H1 (cell line): ENCODE results near the gene USP54. TPM values are rescaled to one million over a fixed set of nuclear protein-coding genes. Genes with fewer than 3 reads are reported as not detected.

ENCODE experiments used
- CTCF ChIA-PET: fragments of 300-600 bp; sonication (Branson Sonifier 250); formaldehyde crosslinking; loops from one replicate; lab custom pipeline; 2021; ENCODE audit not compliant: partially characterized antibody; lab: Charles Lee
- POLR2A ChIA-PET: fragments of 300-600 bp; sonication (Branson Sonifier 250); formaldehyde crosslinking; loops from one replicate; lab custom pipeline; 2021; ENCODE audit warnings: inconsistent platforms; ENCODE audit not compliant: partially characterized antibody; lab: Charles Lee
- DNase-seq, 2 experiments: peaks; one replicate each; pipeline versions ENCODE4 v3.0.0 to v3.0.0-alpha.2; 2010 to 2022; ENCODE audit warnings: low spot score in 2 of 2, low read depth in 1 of 2, mixed read lengths in 1 of 2
- FAIRE-seq: peaks from 2 replicates; lab custom pipeline; 2011; peaks lifted over from hg19 to GRCh38; lab: Jason Lieb, UNC
- H2AFZ ChIP-seq: 2 replicates; pipeline ENCODE4 v1.8.1; 2012; ENCODE audit warnings: low read length, inconsistent platforms
- H2AK5ac ChIP-seq: 2 replicates; pipeline ENCODE4 v1.6.1; 2013; ENCODE audit warnings: low read depth, low read length
- H2BK120ac ChIP-seq: replicated peaks from 2 replicates; pipeline ENCODE3; 2013; ENCODE audit warnings: low read depth, low read length, inconsistent platforms
- H2BK12ac ChIP-seq: 2 replicates; pipeline ENCODE4 v1.6.1; 2013; ENCODE audit warnings: low read depth, low read length
- H2BK15ac ChIP-seq: 2 replicates; pipeline ENCODE4 v1.6.1; 2013; ENCODE audit warnings: low read length
- H2BK20ac ChIP-seq: 2 replicates; pipeline ENCODE4 v1.6.1; 2013; ENCODE audit warnings: low read length
- H2BK5ac ChIP-seq: 2 replicates; pipeline ENCODE4 v1.6.1; 2013; ENCODE audit warnings: low read depth, low read length
- H3K14ac ChIP-seq: 2 replicates; pipeline ENCODE4 v1.6.1; 2013; ENCODE audit warnings: inconsistent platforms; ENCODE audit not compliant: insufficient read length
- H3K18ac ChIP-seq: 2 replicates; pipeline ENCODE4 v1.6.1; 2013; ENCODE audit warnings: low read length; ENCODE audit errors: extremely low read depth
- H3K23ac ChIP-seq: 2 replicates; pipeline ENCODE4 v1.6.1; 2013; ENCODE audit warnings: inconsistent platforms; ENCODE audit not compliant: insufficient read length
- H3K23me2 ChIP-seq: 2 replicates; pipeline ENCODE4 v1.6.1; 2013; ENCODE audit warnings: low read depth, low read length
- H3K27ac ChIP-seq: 2 replicates; pipeline ENCODE4 v1.6.1; 2011; ENCODE audit warnings: low read depth, low read length, inconsistent platforms
- H3K27me3 ChIP-seq, 4 experiments: replicated peaks in 1 of 4; 1 replicate in 1 of 4; 2 replicates in 3 of 4; pipeline versions ENCODE4 v1.6.1 to v1.8.1; 2011 to 2013; ENCODE audit warnings: low read length in 3 of 4, mild to moderate bottlenecking in 3 of 4, inconsistent platforms in 2 of 4, mixed read lengths in 2 of 4, moderate library complexity in 1 of 4; ENCODE audit not compliant: control insufficient read depth in 3 of 4, insufficient read depth in 3 of 4; ENCODE audit errors: extremely low read depth in 1 of 4
- H3K36me3 ChIP-seq, 4 experiments: 2 replicates each; pipeline versions ENCODE4 v1.6.1 to v1.8.1; 2011 to 2013; ENCODE audit warnings: mild to moderate bottlenecking in 4 of 4, low read length in 3 of 4, moderate library complexity in 2 of 4, control low read depth in 1 of 4, inconsistent platforms in 1 of 4; ENCODE audit not compliant: insufficient read depth in 4 of 4, control insufficient read depth in 2 of 4
- H3K4ac ChIP-seq: replicated peaks from 2 replicates; pipeline ENCODE3; 2013; ENCODE audit warnings: low read length, low read depth, mixed read lengths, inconsistent platforms; ENCODE audit not compliant: insufficient read length
- H3K4me1 ChIP-seq, 4 experiments: replicated peaks in 1 of 4; 1 replicate in 1 of 4; 2 replicates in 3 of 4; pipeline versions ENCODE4 v1.6.1 to v1.8.1; 2011 to 2013; ENCODE audit warnings: low read length in 3 of 4, inconsistent platforms in 2 of 4, mixed read lengths in 1 of 4; ENCODE audit not compliant: insufficient read depth in 4 of 4, control insufficient read depth in 3 of 4
- H3K4me2 ChIP-seq, 2 experiments: 2 replicates each; pipeline versions ENCODE4 v1.6.1 to v1.8.1; 2011 to 2013; ENCODE audit warnings: low read depth in 2 of 2, low read length in 2 of 2, control low read depth in 1 of 2, inconsistent platforms in 1 of 2, mild to moderate bottlenecking in 1 of 2; ENCODE audit not compliant: insufficient read depth in 1 of 2
- H3K4me3 ChIP-seq, 4 experiments: fragments of 200-600, 300-600 bp in 1 of 4; sonication (generic), shearing (Covaris generic), sonication (Bioruptor Twin) in 1 of 4; 2 replicates each; pipeline versions ENCODE4 v1.5.1 to v1.8.1; 2011 to 2016; ENCODE audit warnings: low read length in 4 of 4, low read depth in 3 of 4, control low read depth in 2 of 4, inconsistent platforms in 2 of 4, mild to moderate bottlenecking in 2 of 4, mixed read lengths in 1 of 4, moderate library complexity in 1 of 4; ENCODE audit not compliant: insufficient read depth in 2 of 4; ENCODE audit errors: extremely low read depth in 1 of 4
- H3K56ac ChIP-seq: replicated peaks from 2 replicates; pipeline ENCODE3; 2013; ENCODE audit warnings: low read depth, mild to moderate bottlenecking, mixed read lengths, low read length, inconsistent platforms; ENCODE audit not compliant: insufficient read length
- H3K79me1 ChIP-seq: 2 replicates; pipeline ENCODE4 v1.6.1; 2013; ENCODE audit warnings: low read depth, low read length, control low read depth
- H3K79me2 ChIP-seq, 2 experiments: 2 replicates each; pipeline versions ENCODE4 v1.6.1 to v1.8.1; 2012 to 2013; ENCODE audit warnings: low read length in 2 of 2, mild to moderate bottlenecking in 2 of 2, inconsistent platforms in 1 of 2; ENCODE audit not compliant: insufficient read depth in 2 of 2, control insufficient read depth in 1 of 2
- H3K9ac ChIP-seq, 4 experiments: replicated peaks in 1 of 4; 1 replicate in 1 of 4; 2 replicates in 3 of 4; pipeline versions ENCODE4 v1.6.1 to v1.8.1; 2011 to 2013; ENCODE audit warnings: low read depth in 3 of 4, low read length in 3 of 4, control low read depth in 2 of 4, mild to moderate bottlenecking in 2 of 4, moderate library complexity in 2 of 4, inconsistent platforms in 1 of 4; ENCODE audit errors: extremely low read depth in 1 of 4
- H3K9me3 ChIP-seq, 2 experiments: 2 replicates each; pipeline versions ENCODE4 v1.6.1 to v1.8.1; 2012 to 2013; ENCODE audit warnings: mild to moderate bottlenecking in 2 of 2, moderate library complexity in 2 of 2, control low read depth in 1 of 2, inconsistent platforms in 1 of 2, low read depth in 1 of 2, low read length in 1 of 2, mixed read lengths in 1 of 2; ENCODE audit not compliant: insufficient read depth in 2 of 2
- H4K20me1 ChIP-seq, 2 experiments: replicated peaks in 1 of 2; 2 replicates each; pipeline versions ENCODE3 to v1.8.1; 2011 to 2013; ENCODE audit warnings: inconsistent platforms in 2 of 2, low read length in 2 of 2, mild to moderate bottlenecking in 1 of 2; ENCODE audit not compliant: insufficient read depth in 2 of 2, control insufficient read depth in 1 of 2
- H4K5ac ChIP-seq: 2 replicates; pipeline ENCODE4 v1.6.1; 2013; ENCODE audit warnings: low read length, low read depth, mixed read lengths, inconsistent platforms; ENCODE audit not compliant: insufficient read length
- H4K8ac ChIP-seq: 2 replicates; pipeline ENCODE4 v1.8.0; 2013; ENCODE audit warnings: mild to moderate bottlenecking, moderate library complexity, low read length, inconsistent platforms; ENCODE audit not compliant: insufficient read depth; ENCODE audit errors: extremely low read depth
- H4K91ac ChIP-seq: replicated peaks from 2 replicates; pipeline ENCODE3; 2013; ENCODE audit warnings: low read length, mixed read lengths, inconsistent platforms; ENCODE audit not compliant: insufficient read length
- ATF2 ChIP-seq: IDR thresholded peaks from 2 replicates; pipeline ENCODE4 v1.6.1; 2012; ENCODE audit warnings: low read length, inconsistent platforms
- CBX5 ChIP-seq: fragments of 300-800, 300-1000 bp; sonication (generic); IDR thresholded peaks from 2 replicates; pipeline ENCODE4 v1.7.1; 2016; ENCODE audit warnings: antibody characterized with exemption, low read length, low read depth
- CBX8 ChIP-seq: fragments of 300-800, 300-1000 bp; sonication (generic); IDR thresholded peaks from 2 replicates; pipeline ENCODE4 v1.7.1; 2016; ENCODE audit warnings: low read depth, low read length, borderline replicate concordance
- CHD2 ChIP-seq: IDR thresholded peaks from 2 replicates; pipeline ENCODE4 v1.6.1; 2012; ENCODE audit warnings: low read length, improper control_type of control experiment
- EGR1 ChIP-seq: IDR thresholded peaks from 2 replicates; pipeline ENCODE4 v1.6.1; 2011; ENCODE audit warnings: low read depth, low read length, borderline replicate concordance
- EP300 ChIP-seq, 2 experiments: IDR thresholded peaks; 1 replicate in 1 of 2; 2 replicates in 1 of 2; pipeline ENCODE4 v1.6.1; 2011 to 2012; ENCODE audit warnings: low read depth in 2 of 2, low read length in 2 of 2, mild to moderate bottlenecking in 2 of 2, borderline replicate concordance in 1 of 2, inconsistent platforms in 1 of 2, moderate library complexity in 1 of 2
- GABPA ChIP-seq: IDR thresholded peaks from 2 replicates; pipeline ENCODE4 v1.6.1; 2011; ENCODE audit warnings: mild to moderate bottlenecking, low read length, moderate library complexity, borderline replicate concordance; ENCODE audit not compliant: insufficient read depth
- MAFK ChIP-seq: IDR thresholded peaks from 2 replicates; pipeline ENCODE4 v1.6.1; 2012; ENCODE audit warnings: low read depth, mild to moderate bottlenecking, improper control_type of control experiment, low read length
- RBBP5 ChIP-seq: IDR thresholded peaks from 2 replicates; pipeline ENCODE4 v1.7.1; 2012; ENCODE audit warnings: low read depth, mild to moderate bottlenecking, inconsistent platforms, low read length, moderate library complexity, borderline replicate concordance
- SIN3A ChIP-seq, 2 experiments: IDR thresholded peaks in 1 of 2; conservative IDR thresholded peaks in 1 of 2; 2 replicates each; pipeline ENCODE4 v1.6.1; 2011 to 2012; ENCODE audit warnings: low read length in 2 of 2, improper control_type of control experiment in 1 of 2, low read depth in 1 of 2, mild to moderate bottlenecking in 1 of 2
- SRF ChIP-seq: IDR thresholded peaks from 2 replicates; pipeline ENCODE4 v1.6.1; 2011; ENCODE audit warnings: mild to moderate bottlenecking, low read depth, low read length, moderate library complexity
- WGBS, 2 experiments: shearing (Covaris generic) in 1 of 2; methylation state at CpG; one replicate each; pipeline versions ENCODE4 v1.1.6 to v1.1.7; 2013 to 2015; ENCODE audit warnings: low lambda C conversion rate in 2 of 2, mixed read lengths in 2 of 2, inconsistent platforms in 1 of 2, low coverage in 1 of 2, missing lambda C conversion rate in 1 of 2; ENCODE audit not compliant: insufficient replicate concordance in 2 of 2, insufficient coverage in 1 of 2, insufficient read length in 1 of 2; ENCODE audit errors: extremely low coverage in 1 of 2, missing lambda C conversion rate in 1 of 2; 5-methylcytosine and 5-hydroxymethylcytosine counted together
- polyA plus RNA-seq, 7 experiments: library from polyadenylated mRNA; depleted of rRNA in 3 of 7; stranded (reverse) in 5 of 7; unstranded in 2 of 7; fragments of >200 nt in 5 of 7; fragments of 200-250 nt in 2 of 7; gene quantifications; 1 replicate in 5 of 7; 2 replicates in 1 of 7; 4 replicates in 1 of 7; pipeline versions ENCODE4 v1.2.1 to v1.2.3, GENCODE V29; 2011 to 2013; ENCODE audit warnings: missing spikeins in 2 of 7, mixed read lengths in 2 of 7
- total RNA-seq: library from RNA; stranded (reverse); fragmentation: NEBNext Ultra II Directional; extraction: Animal tissue kit (Norgen Biotek cat#: 25700); gene quantifications from 2 replicates; pipeline ENCODE4 v1.2.1, GENCODE V29; 2021

USP54 gene
- total and polyA plus RNA-seq, 2 of the 8 experiments (the other 6 are each of a cell fraction or from before 2014, with no cell fraction given) = 46.2 to 65.6 TPM

- H2AK5ac ChIP-seq = no peak overlapping the region
- no peak overlapping the region for H3K4me3 ChIP-seq
- H2BK15ac ChIP-seq = no peak overlapping the region
- no peak overlapping the region for H3K56ac ChIP-seq
- peaks cover 5% of the 10 kb centered on the region; the same call in 1 of the 2 replicates for H3K23me2 ChIP-seq
- H2BK5ac ChIP-seq = no peak overlapping the region
- peaks cover 0 to 19% of the 10 kb centered on the region in 2 experiments; a peak in 3 of 4 replicates for H3K79me2 ChIP-seq
- H3K27ac ChIP-seq = no peak overlapping the region
- no peak overlapping the region for H4K5ac ChIP-seq
- H3K23ac ChIP-seq = no peak overlapping the region
- H3K9ac ChIP-seq = peak overlapping the region in 1 of 4 experiments; percentile 46; a peak in 1 of 7 replicates
- H2BK120ac ChIP-seq = no peak overlapping the region
- no peaks in the 10 kb centered on the region for H3K27me3 ChIP-seq
- ChIA-PET POLR2A (interaction anchor here (0.6 to 2.0 kb wide), 5 partner anchors 11 to 115 kb away, joined by 3 to 8 read pairs (median 3); partner anchors contain the start of gene MYOZ1), CTCF (interaction anchor here (0.8 to 6.8 kb wide), 5 partner anchors 8 to 99 kb away, joined by 3 to 29 read pairs (median 8); partner anchors contain the start of gene MYOZ1)
- DNase-seq = no peak
- no peak overlapping the region for H2AFZ ChIP-seq
- peaks cover 5% of the 10 kb centered on the region; the same call in 1 of the 2 replicates for H3K79me1 ChIP-seq
- no peak overlapping the region for H2BK12ac ChIP-seq
- H3K9me3 ChIP-seq = no peaks in the 10 kb centered on the region
- no peak overlapping the region for H3K18ac ChIP-seq
- H4K91ac ChIP-seq = no peak overlapping the region
- no peak overlapping the region for H4K8ac ChIP-seq
- WGBS, 2 experiments = 84% methylated on average over 7 of the region's 7 CpGs; no CpG with 5 or more reads in 1 of the 2 experiments
- H3K4ac ChIP-seq = no peak overlapping the region
- H3K4me2 ChIP-seq = no peak overlapping the region
- peaks cover 0 to 2% (median 0%) of the 10 kb centered on the region in 4 experiments; a peak in 3 of 7 replicates for H3K4me1 ChIP-seq
- FAIRE-seq = no peak
- H2BK20ac ChIP-seq = no peak overlapping the region
- H3K36me3 ChIP-seq = no peaks in the 10 kb centered on the region
- no peaks in the 10 kb centered on the region for H4K20me1 ChIP-seq
- H3K14ac ChIP-seq = no peak overlapping the region
- TF ChIP-seq MAFK = no peak
- no peak for TF ChIP-seq CHD2
- TF ChIP-seq EP300 (IDR thresholded peaks at IDR 0.05; ENCODE audit: borderline replicate concordance in 1 of 2, low read depth in 2 of 2, low read length in 2 of 2) = no peak
- TF ChIP-seq GABPA = no peak
- TF ChIP-seq SIN3A (conservative IDR thresholded peaks at IDR 0.05 in 1 of 2, IDR thresholded peaks at IDR 0.05 in 1 of 2; ENCODE audit: low read depth in 1 of 2, low read length in 2 of 2) = no peak
- no peak for TF ChIP-seq CBX5
- no peak for TF ChIP-seq SRF
- no peak for TF ChIP-seq CBX8
- no peak for TF ChIP-seq EGR1
- TF ChIP-seq ATF2 = no peak
- TF ChIP-seq RBBP5 = no peak
These were observed 37.3 kb upstream of the USP54 start for GRCh38 chr10:73628405-73628804.
